RWPE1 (cell line): ENCODE data around the gene KCNIP3.
"Not testable (repeated sequence)": the region's sequence is repeated elsewhere in the genome, so short reads cannot be mapped to it uniquely, and the experiment has no call there.

Experiments used
- CTCF ChIA-PET: fragments of 350-600 bp; sonication (Branson Sonifier 250); formaldehyde crosslinking; extraction: SDS; loops from one replicate; lab custom pipeline; 2021; lab: Yijun Ruan, JAX
- POLR2A ChIA-PET: fragments of 400-600 bp; formaldehyde crosslinking; extraction: SDS; loops from one replicate; lab custom pipeline; 2020; ENCODE audit warnings: antibody characterized with exemption; ENCODE audit not compliant: low non-redundant PET; lab: Yijun Ruan, JAX
- DNase-seq: peaks from one replicate; pipeline ENCODE4 v3.0.0; 2012; ENCODE audit warnings: low spot score
- H3K27ac ChIP-seq: fragments of 450-650 bp; 2 replicates; pipeline ENCODE4 v1.5.1; 2017
- TF ChIP-seq, protein P1 (sequence below): fragments of 450-650 bp; conservative IDR thresholded peaks from 2 replicates; pipeline ENCODE4 v1.5.1; 2017; ENCODE audit warnings: low read depth, mild to moderate bottlenecking

Gene KCNIP3

GRCh38 chr2:95353613-95354468 lies 56.7 kb downstream of the KCNIP3 start:
- ChIA-PET POLR2A (no interaction called here), CTCF (interaction anchor here (0.6 to 2.3 kb wide), 2 partner anchors 8 to 38 kb away, joined by 3 to 6 read pairs; no protein-coding TSS in a partner anchor)
- TF ChIP-seq, protein P1, sequence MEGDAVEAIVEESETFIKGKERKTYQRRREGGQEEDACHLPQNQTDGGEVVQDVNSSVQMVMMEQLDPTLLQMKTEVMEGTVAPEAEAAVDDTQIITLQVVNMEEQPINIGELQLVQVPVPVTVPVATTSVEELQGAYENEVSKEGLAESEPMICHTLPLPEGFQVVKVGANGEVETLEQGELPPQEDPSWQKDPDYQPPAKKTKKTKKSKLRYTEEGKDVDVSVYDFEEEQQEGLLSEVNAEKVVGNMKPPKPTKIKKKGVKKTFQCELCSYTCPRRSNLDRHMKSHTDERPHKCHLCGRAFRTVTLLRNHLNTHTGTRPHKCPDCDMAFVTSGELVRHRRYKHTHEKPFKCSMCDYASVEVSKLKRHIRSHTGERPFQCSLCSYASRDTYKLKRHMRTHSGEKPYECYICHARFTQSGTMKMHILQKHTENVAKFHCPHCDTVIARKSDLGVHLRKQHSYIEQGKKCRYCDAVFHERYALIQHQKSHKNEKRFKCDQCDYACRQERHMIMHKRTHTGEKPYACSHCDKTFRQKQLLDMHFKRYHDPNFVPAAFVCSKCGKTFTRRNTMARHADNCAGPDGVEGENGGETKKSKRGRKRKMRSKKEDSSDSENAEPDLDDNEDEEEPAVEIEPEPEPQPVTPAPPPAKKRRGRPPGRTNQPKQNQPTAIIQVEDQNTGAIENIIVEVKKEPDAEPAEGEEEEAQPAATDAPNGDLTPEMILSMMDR, result no peak
- DNase-seq, result no peak
- no peak overlapping the region for H3K27ac ChIP-seq

DNA sequence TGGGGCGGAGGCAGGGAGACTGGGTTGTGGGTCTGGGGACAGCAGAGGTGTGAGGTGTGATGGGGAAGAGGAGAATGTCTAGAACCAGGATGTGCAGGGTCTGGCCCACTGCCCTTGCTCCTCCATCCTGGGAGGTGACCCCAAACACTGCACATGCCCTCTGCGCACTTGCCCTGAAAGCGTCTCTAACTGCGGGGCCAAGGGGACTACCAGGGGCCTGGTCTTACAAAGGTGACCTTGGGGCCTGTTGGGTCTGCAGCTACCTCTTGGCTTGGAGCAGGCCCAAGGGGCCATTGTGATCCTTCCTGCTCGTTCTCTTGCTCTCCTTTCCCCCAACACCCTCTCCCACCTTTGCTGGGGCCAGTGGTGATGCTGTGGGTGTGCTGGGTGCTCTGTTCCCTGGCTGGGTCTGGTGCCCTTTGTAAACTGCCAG lies 57.3 kb downstream of the KCNIP3 start:
- POLR2A ChIA-PET, result no interaction called here
- no peak overlapping the region for H3K27ac ChIP-seq
- no peak for DNase-seq
- TF ChIP-seq, protein P1, result no peak
- CTCF ChIA-PET, result interaction anchor here (0.6 to 2.3 kb wide), 2 partner anchors 9 to 37 kb away, joined by 3 to 6 read pairs; no protein-coding TSS in a partner anchor

- TF ChIP-seq, protein P1, result no peak
- no peak overlapping the region for H3K27ac ChIP-seq
- DNase-seq, result no peak
- ChIA-PET CTCF (interaction anchor here (2.3 kb wide), 1 partner anchor 9 kb away, joined by 6 read pairs; no protein-coding TSS in a partner anchor), POLR2A (no interaction called here)
Measured at GRCh38 chr2:95354925-95355324, 57.8 kb downstream of the KCNIP3 start.

DNA sequence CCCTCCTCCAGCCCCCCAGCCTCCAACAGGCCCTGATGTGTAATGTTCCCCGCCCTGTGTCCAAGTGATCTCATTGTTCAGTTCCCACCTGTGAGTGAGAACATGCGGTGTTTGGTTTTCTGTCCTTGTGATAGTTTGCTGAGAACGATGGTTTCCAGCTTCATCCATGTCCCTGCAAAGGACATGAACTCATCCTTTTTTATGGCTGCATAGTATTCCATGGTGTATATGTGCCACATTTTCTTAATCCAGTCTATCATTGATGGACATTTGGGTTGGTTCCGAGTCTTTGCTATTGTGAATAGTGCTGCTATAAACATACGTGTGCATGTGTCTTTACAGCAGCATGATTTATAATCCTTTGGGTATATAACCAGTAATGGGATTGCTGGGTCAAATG lies 58.3 kb downstream of the KCNIP3 start:
- POLR2A ChIA-PET, H3K27ac ChIP-seq, DNase-seq: not testable (repeated sequence)
- CTCF ChIA-PET, result interaction anchor here (2.3 kb wide), 1 partner anchor 10 kb away, joined by 6 read pairs; no protein-coding TSS in a partner anchor

DNA sequence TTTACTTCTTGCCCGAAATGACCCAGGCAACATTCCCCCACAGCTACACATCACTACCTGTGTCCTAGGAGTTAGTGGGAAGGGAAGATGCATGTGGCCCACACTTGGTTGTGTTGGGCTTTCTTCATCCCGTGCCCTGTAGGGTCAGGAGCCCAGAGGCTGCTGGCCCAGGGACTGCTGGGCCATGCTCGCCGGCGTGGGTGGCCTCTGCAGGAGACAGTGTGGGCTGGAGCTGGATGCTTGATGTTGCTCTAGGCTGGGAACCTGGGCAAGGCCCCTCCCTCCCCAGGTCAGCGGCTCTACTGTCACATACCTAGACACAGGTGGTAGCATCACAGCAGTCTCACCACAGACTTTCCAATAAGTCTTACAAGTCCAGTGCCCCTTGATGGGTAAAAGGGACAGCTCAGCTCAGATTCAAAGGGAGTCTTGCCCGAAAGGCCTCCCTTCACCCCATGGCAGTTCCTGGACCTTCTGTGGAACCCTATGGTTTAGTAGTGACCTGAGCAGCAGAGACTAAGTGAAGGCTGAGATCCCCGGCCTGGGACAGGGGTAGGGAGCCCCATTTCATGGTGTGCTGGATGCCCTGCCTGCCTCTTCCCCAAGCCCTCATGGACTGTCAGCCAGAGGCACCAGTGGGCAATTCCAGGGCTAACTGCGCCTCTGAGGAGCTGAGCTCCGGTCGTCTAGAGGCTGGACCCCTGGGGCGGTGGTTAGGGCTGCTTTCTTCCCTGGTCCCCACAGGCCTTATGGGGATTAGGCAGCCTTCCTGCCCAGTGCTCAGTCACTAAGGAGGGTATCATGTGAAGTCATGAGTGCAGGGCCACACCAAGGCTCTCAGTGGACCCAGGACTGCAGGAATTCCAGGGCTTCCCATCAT lies 59.9 kb downstream of the KCNIP3 start:
- ChIA-PET POLR2A (no interaction called here), CTCF (interaction anchor here (0.7 kb wide), 1 partner anchor 12 kb away, joined by 3 read pairs; no protein-coding TSS in a partner anchor)
- no peak overlapping the region for H3K27ac ChIP-seq
- DNase-seq, result no peak
- TF ChIP-seq, protein P1, result no peak

DNA sequence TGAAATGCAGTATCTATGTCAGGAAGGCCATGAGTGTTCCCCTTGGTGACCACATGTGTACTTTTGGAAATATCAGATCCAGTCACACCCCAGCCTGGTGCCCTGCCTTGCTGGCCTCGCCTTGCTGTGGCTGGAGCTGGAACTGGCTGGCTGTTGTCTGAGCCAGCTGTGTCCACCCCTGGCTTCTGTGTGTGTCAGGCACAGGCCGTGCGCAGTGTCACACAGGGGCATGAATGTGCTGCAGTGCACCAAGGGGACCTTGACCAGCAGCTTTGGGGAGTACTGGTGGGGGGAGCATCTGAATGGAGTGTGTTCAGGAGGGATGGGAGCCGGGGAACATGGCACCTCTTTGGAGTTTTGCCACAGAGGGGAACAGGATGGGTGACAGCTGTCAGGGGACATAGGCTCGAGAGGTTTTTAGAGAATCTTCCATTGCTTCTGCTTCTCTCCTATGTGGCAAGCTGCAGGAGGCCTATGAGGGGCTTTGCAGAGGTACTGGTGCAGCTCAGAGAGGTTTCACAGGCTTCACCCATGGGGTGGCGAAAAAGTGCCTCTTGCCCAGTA lies 60.7 kb downstream of the KCNIP3 start:
- no peak overlapping the region for H3K27ac ChIP-seq
- ChIA-PET CTCF (interaction anchor here (0.5 to 0.8 kb wide), 2 partner anchors 12 to 758 kb away, joined by 3 to 4 read pairs; no protein-coding TSS in a partner anchor), POLR2A (no interaction called here)
- TF ChIP-seq, protein P1, result no peak
- DNase-seq, result no peak
